Lower leg skin (tissue), 4 donors: Measurements from ENCODE around the gene FBLN1. TPM values are rescaled to one million over a fixed set of nuclear protein-coding genes. Genes with fewer than 3 reads are reported as not detected.

Experiments
- DNase-seq, 2 donors: peaks; one replicate each; pipeline ENCODE4 v3.0.0-alpha.2; 2019; ENCODE audit warnings: low spot score in 2 of 2
- H3K4me3 ChIP-seq: fragments of 200-600 bp; sonication (generic); 2 replicates; pipeline ENCODE4 v1.5.1; 2017; ENCODE audit warnings: mild to moderate bottlenecking, low read depth; ENCODE audit not compliant: poor library complexity, severe bottlenecking
- POLR2A ChIP-seq, 2 donors: fragments of 450-650 bp; IDR thresholded peaks; one replicate each; pipeline ENCODE4 v1.6.1; 2016 to 2017; ENCODE audit warnings: antibody characterized with exemption in 2 of 2, mild to moderate bottlenecking in 1 of 2, moderate library complexity in 1 of 2
- WGBS, 2 donors: methylation state at CpG; one replicate each; pipeline ENCODE4 v1.1.5; 2018; 5-methylcytosine and 5-hydroxymethylcytosine counted together
- intact Hi-C: fragments of 100-400 bp; cut with DNase I; formaldehyde crosslinking; loops from one replicate; pipeline ENCODE4 v1.15.0; 2023; ENCODE audit warnings: low total_unique reads
- total RNA-seq, 4 donors: library from RNA; depleted of rRNA; stranded (reverse); fragments of >200 nt; gene quantifications; one replicate each; pipeline ENCODE4 v1.1.0, GENCODE V29; 2016
- TF ChIP-seq, protein P1 (sequence below), 3 donors: fragments of 450-650 bp; IDR thresholded peaks; one replicate each; pipeline ENCODE4 v1.5.1; 2016; ENCODE audit warnings: antibody characterized with exemption in 3 of 3, mild to moderate bottlenecking in 3 of 3, moderate library complexity in 2 of 3

The FBLN1 gene
- total RNA-seq, 4 donors from 2014 or later = 114 to 414 (median 163) TPM

DNA sequence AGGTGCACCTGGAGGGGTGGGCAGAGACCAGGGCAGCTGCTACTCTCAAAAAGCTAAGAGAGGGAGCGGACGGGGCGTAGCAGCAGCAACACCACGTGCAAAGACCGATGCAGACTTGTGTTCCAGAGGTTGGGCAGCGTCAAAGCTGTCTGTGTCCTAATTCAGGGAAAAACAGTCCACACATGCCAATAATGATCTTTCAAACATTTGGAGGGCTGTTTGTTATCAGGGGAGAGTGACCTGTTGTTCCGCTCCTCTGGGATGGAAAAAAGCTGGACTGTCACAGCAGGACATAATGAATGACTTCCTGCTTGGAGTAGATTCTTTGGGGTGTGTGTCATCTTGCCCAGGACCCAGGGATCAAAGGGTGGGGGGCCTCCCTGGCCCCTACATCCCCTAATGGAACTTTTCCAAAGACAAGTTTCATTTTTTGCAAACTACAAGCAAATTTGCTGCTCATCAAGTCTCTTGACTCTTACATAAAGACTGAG lies 6.2 kb upstream of the FBLN1 start:
- no peak for TF ChIP-seq POLR2A (IDR thresholded peaks at IDR 0.05)
- 53 to 55% methylated on average over 7 of the region's 7 CpGs for WGBS, 2 donors
- H3K4me3 ChIP-seq = no peak overlapping the region
- DNase-seq = peak in 1 of 2 donors; percentile 61
- intact Hi-C loops = no loop called here

DNA sequence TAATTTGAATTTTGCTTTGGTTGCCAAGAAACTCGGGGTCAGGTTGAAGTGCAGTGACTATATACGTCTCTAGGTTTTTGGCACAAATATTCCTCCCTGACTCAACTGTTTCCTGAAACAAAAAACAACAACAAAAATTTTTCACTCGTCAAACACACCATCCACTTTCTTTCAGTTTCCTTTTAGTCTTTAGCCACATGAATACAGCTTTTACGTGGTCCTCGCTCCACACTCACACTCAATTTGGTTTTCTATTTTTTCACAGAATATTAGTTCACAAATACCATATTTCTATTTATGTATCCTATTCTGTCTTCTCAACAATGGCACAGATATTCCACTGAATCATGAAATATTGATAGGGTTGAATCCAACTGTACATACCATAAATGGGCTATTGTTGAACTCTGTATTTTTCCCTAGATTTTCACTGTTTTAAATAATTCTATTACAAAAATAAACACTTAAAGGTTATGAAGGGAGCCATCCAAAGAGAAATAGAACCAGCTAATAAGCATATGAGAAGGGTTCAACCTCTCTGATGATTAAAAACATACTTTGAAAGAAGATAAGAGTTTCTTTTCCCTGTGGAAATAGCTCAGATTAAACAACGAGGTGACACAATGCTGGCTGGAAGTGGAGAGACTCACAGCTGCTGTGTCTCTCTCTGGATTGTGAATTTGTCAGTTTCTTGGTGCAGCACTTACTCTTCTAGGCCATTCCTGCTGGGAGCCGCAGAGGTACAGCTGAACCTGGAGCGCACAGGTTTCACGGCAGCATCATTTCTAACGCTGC lies 5.1 kb upstream of the FBLN1 start:
- no peak for DNase-seq

DNA sequence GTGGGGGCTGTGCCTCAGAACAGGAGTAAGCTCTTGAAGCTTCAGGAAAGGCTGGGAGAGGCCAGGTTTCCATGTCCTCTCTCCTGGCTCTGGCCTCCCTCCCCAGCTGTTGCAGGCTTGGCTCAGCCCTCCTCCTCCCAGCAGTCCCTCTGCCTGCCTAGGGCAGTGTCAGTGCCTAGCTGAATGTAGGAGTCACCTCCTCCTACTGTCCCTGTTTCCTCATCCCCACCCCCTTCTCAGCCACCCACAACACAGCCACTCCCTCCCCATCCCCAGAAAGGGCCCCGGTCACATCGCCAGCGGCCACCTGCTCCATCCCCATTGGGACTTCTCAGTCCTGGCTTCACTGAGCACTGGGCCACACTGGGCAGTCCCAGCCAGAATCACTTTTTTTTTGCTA lies 2.9 kb upstream of the FBLN1 start:
- no peak overlapping the region for H3K4me3 ChIP-seq
- TF ChIP-seq, protein P1, sequence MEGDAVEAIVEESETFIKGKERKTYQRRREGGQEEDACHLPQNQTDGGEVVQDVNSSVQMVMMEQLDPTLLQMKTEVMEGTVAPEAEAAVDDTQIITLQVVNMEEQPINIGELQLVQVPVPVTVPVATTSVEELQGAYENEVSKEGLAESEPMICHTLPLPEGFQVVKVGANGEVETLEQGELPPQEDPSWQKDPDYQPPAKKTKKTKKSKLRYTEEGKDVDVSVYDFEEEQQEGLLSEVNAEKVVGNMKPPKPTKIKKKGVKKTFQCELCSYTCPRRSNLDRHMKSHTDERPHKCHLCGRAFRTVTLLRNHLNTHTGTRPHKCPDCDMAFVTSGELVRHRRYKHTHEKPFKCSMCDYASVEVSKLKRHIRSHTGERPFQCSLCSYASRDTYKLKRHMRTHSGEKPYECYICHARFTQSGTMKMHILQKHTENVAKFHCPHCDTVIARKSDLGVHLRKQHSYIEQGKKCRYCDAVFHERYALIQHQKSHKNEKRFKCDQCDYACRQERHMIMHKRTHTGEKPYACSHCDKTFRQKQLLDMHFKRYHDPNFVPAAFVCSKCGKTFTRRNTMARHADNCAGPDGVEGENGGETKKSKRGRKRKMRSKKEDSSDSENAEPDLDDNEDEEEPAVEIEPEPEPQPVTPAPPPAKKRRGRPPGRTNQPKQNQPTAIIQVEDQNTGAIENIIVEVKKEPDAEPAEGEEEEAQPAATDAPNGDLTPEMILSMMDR (IDR thresholded peaks at IDR 0.05) = no peak
- no peak for TF ChIP-seq POLR2A (IDR thresholded peaks at IDR 0.05)
- intact Hi-C loops = no loop called here
- DNase-seq = peak in 1 of 2 donors; percentile 60
- 70 to 73% methylated on average over 3 of the region's 3 CpGs for WGBS, 2 donors

More for the DNA sequence above, 5.1 kb upstream of the FBLN1 start:
- WGBS, 2 donors = 64 to 68% methylated on average over 10 of the region's 10 CpGs
- intact Hi-C loops = no loop called here
- no peak overlapping the region for H3K4me3 ChIP-seq
- TF ChIP-seq, protein P1 (IDR thresholded peaks at IDR 0.05) = no peak
- no peak for TF ChIP-seq POLR2A (IDR thresholded peaks at IDR 0.05)

DNA sequence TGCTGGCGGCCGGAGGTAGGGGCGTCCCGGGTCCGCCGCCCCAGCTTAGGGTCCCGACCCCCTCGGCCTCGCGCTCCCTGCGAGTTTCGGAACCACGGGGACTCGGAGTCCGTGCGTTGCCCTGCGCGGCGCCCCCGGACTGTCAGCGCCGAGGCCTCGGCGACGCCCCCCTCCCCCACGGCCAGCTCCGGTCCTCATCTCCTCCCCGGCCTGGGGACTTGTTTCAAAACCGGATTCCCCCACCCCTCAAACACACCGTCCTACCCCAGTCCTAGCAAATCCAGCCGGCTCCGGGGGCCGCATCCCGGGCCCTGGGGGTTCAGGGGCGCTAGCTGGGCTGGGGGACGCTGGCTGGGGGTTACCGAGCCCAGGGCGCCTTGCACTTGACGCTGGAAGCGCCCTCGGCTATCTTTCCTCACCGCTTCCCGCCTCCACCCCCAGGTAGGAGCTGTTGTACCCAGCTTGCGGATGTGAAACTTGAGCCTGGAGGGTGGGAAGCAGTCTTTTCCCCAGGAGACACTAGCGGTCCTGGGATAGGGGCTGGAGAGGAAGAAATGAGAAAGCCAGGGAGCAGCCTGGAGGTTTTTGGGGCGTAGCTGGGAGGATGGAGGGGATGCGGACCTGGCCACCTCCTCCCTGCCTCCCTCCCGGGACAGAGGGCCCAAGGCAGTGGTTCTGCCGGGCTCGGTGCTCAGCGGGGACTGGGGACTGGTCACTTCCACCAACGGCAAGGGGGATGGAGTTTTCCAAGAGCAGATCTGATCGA lies 550 bp downstream of the FBLN1 start:
- intact Hi-C loops = no loop called here
- TF ChIP-seq, protein P1 (IDR thresholded peaks at IDR 0.05) = no peak
- TF ChIP-seq POLR2A (IDR thresholded peaks at IDR 0.05) = no peak
- DNase-seq = no peak
- WGBS, 2 donors = 8 to 14% methylated on average over 38 to 49 of the region's 53 CpGs
- H3K4me3 ChIP-seq = peak overlapping the region; percentile 52

DNA sequence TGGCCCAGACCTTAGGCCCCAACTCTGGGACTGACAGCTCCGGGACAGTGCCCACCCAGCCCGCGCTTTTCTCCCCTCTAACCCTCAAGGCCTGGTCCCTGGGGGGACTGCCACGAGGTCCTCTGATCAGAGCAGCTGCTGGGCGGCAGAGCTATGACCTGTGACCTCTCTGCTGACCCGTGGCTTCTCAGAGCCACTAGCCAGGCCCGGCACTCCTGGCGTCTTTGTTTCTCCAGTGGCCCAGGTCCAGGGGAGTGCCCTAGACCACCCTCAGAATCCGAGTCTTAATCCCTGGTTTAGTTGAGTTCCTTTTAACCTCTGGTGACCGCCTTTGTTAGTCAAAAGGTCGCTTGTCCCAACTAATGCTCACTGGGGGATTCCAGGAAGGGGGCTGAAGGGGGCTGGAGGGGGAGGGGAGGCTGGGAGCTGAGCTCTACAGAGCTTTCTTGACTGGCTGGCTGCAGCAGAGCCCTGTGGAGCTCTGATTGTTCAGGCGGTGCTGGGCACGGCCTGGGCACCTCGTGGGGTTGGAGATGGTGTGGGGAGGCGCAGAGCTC lies 1.2 kb downstream of the FBLN1 start:
- peak overlapping the region; percentile 52 for H3K4me3 ChIP-seq
- DNase-seq = no peak
- intact Hi-C loops = no loop called here
- 28 to 33% methylated on average over 15 of the region's 15 CpGs for WGBS, 2 donors
- TF ChIP-seq, protein P1 (IDR thresholded peaks at IDR 0.05) = no peak
- no peak for TF ChIP-seq POLR2A (IDR thresholded peaks at IDR 0.05)
